Measurements from ENCODE around the gene MPPE1. TPM values are rescaled to one million over a fixed set of nuclear protein-coding genes. Genes with fewer than 3 reads are reported as not detected.

MPPE1 gene
- total and polyA plus RNA-seq, 9 of the 15 experiments (the other 6 are each of a cell fraction or from before 2014, with no cell fraction given): 10.7 to 19.5 (median 13.3) TPM

- TF ChIP-seq CREB3L1 (IDR thresholded peaks at IDR 0.05; ENCODE audit: borderline replicate concordance, low read depth) (no peak), GATAD2B (IDR thresholded peaks at IDR 0.05; ENCODE audit: borderline replicate concordance) (no peak), ZNF3 (CRISPR knock-in tag; IDR thresholded peaks at IDR 0.05) (no peak), MCM3 (IDR thresholded peaks at IDR 0.05) (no peak), PCBP1 (IDR thresholded peaks at IDR 0.05; ENCODE audit: low read depth, low read length, poor library complexity, severe bottlenecking) (no peak), CBX8 (IDR thresholded peaks at IDR 0.05; ENCODE audit: borderline replicate concordance, extremely low read depth, low read depth, low read length, poor library complexity, severe bottlenecking) (no peak), SMAD4 (CRISPR knock-in tag; conservative IDR thresholded peaks at IDR 0.05) (0 out of 2 replicates have a peak, but pooled peaks have one; percentile 17), SREBF1 (IDR thresholded peaks at IDR 0.05; ENCODE audit: borderline replicate concordance, low read depth, low read length) (no peak), RBM14 (IDR thresholded peaks at IDR 0.05; ENCODE audit: borderline replicate concordance, insufficient read depth, low read depth, low read length) (no peak), MCM7 (IDR thresholded peaks at IDR 0.05) (no peak), ZNF436 (CRISPR knock-in tag; IDR thresholded peaks at IDR 0.05) (no peak), ZBTB26 (CRISPR knock-in tag; IDR thresholded peaks at IDR 0.05) (no peak), CHD4 (IDR thresholded peaks at IDR 0.05; ENCODE audit: insufficient read depth, insufficient replicate concordance, low read depth, low read length, poor library complexity, severe bottlenecking) (no peak), KDM5B (IDR thresholded peaks at IDR 0.05; ENCODE audit: insufficient replicate concordance, low read depth, low read length) (no peak), ZNF175 (CRISPR knock-in tag; IDR thresholded peaks at IDR 0.05; ENCODE audit: low read depth) (0 out of 2 replicates have a peak, but pooled peaks have one; percentile 30), HNRNPUL1 (IDR thresholded peaks at IDR 0.05; ENCODE audit: low read length) (no peak), TAF15 (IDR thresholded peaks at IDR 0.05; ENCODE audit: low read depth, low read length) (no peak), TRIM25 (IDR thresholded peaks at IDR 0.05; ENCODE audit: borderline replicate concordance) (no peak), ZNF263 (CRISPR knock-in tag; IDR thresholded peaks at IDR 0.05; ENCODE audit: borderline replicate concordance) (no peak), CBX5 (IDR thresholded peaks at IDR 0.05; ENCODE audit: borderline replicate concordance, low read depth) (no peak)
- TF ChIP-seq, protein P1, sequence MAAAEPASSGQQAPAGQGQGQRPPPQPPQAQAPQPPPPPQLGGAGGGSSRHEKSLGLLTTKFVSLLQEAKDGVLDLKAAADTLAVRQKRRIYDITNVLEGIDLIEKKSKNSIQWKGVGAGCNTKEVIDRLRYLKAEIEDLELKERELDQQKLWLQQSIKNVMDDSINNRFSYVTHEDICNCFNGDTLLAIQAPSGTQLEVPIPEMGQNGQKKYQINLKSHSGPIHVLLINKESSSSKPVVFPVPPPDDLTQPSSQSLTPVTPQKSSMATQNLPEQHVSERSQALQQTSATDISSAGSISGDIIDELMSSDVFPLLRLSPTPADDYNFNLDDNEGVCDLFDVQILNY (CRISPR knock-in tag; IDR thresholded peaks at IDR 0.05): no peak
- TF ChIP-seq, protein P2, sequence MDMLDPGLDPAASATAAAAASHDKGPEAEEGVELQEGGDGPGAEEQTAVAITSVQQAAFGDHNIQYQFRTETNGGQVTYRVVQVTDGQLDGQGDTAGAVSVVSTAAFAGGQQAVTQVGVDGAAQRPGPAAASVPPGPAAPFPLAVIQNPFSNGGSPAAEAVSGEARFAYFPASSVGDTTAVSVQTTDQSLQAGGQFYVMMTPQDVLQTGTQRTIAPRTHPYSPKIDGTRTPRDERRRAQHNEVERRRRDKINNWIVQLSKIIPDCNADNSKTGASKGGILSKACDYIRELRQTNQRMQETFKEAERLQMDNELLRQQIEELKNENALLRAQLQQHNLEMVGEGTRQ (CRISPR knock-in tag; IDR thresholded peaks at IDR 0.05): no peak
These were observed 48.2 kb downstream of the MPPE1 start (continued) for GRCh38 chr18:11859903-11860407.
